Mucosa of rectum (tissue), 2 donors: ENCODE data around the gene BDKRB1.

Experiments used
- H3K27ac ChIP-seq, 2 donors: one replicate each; pipeline ENCODE4 v1.7.0; 2013; ENCODE audit warnings: inconsistent platforms in 2 of 2, low read depth in 2 of 2, low read length in 2 of 2
- H3K27me3 ChIP-seq, 2 donors: one replicate each; pipeline ENCODE4 v1.7.0; 2013; ENCODE audit warnings: low read length in 2 of 2; ENCODE audit not compliant: control insufficient read depth in 2 of 2, insufficient read depth in 2 of 2
- H3K36me3 ChIP-seq, 2 donors: one replicate each; pipeline ENCODE4 v1.7.0; 2013; ENCODE audit warnings: low read length in 2 of 2; ENCODE audit not compliant: control insufficient read depth in 2 of 2, insufficient read depth in 2 of 2
- H3K4me1 ChIP-seq, 2 donors: one replicate each; pipeline ENCODE4 v1.7.0; 2013; ENCODE audit warnings: low read length in 2 of 2, mild to moderate bottlenecking in 1 of 2; ENCODE audit not compliant: control insufficient read depth in 2 of 2, insufficient read depth in 2 of 2
- H3K4me3 ChIP-seq, 2 donors: one replicate each; pipeline ENCODE4 v1.7.0; 2013; ENCODE audit warnings: low read length in 2 of 2
- H3K9ac ChIP-seq, 2 donors: one replicate each; pipeline ENCODE4 v1.7.0; 2013; ENCODE audit warnings: low read length in 2 of 2, low read depth in 1 of 2, mild to moderate bottlenecking in 1 of 2
- H3K9me3 ChIP-seq, 2 donors: one replicate each; pipeline ENCODE4 v1.7.0; 2013; ENCODE audit warnings: low read length in 2 of 2; ENCODE audit not compliant: control insufficient read depth in 2 of 2
- donor health status: healthy.
- donor health status: Normal muscosa, but diverticular disease.

The BDKRB1 gene

DNA sequence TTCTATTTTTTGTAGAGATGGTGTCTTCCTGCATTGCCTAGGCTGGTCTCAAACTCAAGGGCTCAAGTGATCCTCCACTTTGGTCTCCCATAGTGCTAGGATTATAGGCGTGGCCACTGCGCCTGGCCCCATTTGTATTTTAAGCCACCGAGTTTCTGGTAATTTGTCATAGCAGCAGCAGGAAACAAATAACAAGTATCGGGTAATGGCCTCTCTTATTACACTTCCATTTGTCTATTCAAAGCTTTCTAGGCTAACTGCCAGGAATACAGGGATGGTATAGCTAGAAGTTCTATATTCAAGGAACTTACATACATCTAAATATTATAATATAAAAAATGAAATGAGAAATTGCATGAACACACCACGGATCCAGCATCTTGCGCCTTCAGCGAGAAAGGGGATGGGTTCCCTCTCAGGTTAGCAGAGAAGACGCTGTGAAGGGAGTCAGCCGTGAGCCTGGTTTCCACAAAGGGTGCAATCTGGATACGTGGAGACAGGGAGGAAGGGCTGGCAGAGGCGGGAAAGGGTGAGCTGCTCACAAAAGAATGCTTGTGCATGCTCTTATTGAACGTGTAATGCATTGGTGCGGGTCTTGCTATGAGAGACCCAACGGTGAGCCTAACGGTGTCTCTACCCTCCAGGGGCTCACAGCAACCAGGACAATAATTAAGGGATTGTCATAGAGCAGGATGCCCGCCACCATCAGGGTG, 9.5 kb downstream of the BDKRB1 start:
- Histone ChIP-seq H3K9me3 (no peaks in the 10 kb centered on the region), H3K4me3 (no peak overlapping the region), H3K27me3 (no peaks in the 10 kb centered on the region), H3K36me3 (no peaks in the 10 kb centered on the region), H3K4me1 (peaks cover 11 to 12% of the 10 kb centered on the region in 2 donors), H3K27ac (no peak overlapping the region), H3K9ac (no peak overlapping the region)

DNA sequence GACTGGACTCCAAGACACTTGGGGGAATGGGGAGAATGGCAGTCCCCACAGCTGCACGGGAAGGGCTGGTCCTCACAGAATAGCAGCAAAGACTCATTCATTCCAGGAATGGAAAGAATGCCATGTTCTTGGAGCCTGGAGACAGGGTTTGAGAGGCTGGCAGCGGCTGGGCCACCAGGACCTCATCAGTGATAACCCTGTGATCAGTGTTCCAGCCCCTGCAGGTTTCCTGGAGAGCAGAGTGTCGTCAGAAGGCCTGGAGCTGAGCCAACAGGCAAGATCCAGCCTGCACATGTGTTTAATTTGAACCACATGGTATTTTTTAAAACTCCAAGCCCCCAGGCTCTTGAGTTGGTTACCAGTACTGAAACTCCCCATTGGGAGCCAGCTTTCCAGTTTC, 11.3 kb downstream of the BDKRB1 start:
- H3K27ac ChIP-seq = no peak overlapping the region

DNA sequence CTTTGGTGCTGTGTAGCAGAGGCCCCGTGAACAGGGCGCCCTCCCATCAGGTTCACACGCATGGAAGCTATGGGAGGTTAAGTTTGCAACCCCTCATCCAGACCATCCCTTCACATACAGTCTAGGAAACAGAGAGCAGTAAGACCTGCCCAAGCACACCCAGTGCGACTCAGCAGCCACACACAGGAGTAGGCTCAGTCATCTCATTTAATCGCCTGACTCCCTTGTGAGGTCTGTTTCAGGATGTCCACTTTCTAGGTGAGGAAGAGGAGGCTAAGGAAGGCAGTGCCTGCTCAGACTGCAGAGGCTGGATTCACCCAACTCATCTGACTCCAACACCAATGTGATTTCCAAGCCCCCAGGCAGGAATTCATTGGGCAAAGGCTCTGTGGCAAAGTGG, 11.9 kb downstream of the BDKRB1 start:
- Histone ChIP-seq H3K27me3 (no peaks in the 10 kb centered on the region), H3K9ac (no peak overlapping the region), H3K4me1 (peaks cover 11 to 12% of the 10 kb centered on the region in 2 donors), H3K9me3 (no peaks in the 10 kb centered on the region), H3K27ac (no peak overlapping the region), H3K36me3 (no peaks in the 10 kb centered on the region), H3K4me3 (no peak overlapping the region)

More for the DNA sequence above, 11.3 kb downstream of the BDKRB1 start:
- no peak overlapping the region for H3K4me3 ChIP-seq
- H3K4me1 ChIP-seq = peaks cover 11 to 12% of the 10 kb centered on the region in 2 donors
- H3K9ac ChIP-seq = no peak overlapping the region
- H3K9me3 ChIP-seq = no peaks in the 10 kb centered on the region
- no peaks in the 10 kb centered on the region for H3K27me3 ChIP-seq
- H3K36me3 ChIP-seq = no peaks in the 10 kb centered on the region

DNA sequence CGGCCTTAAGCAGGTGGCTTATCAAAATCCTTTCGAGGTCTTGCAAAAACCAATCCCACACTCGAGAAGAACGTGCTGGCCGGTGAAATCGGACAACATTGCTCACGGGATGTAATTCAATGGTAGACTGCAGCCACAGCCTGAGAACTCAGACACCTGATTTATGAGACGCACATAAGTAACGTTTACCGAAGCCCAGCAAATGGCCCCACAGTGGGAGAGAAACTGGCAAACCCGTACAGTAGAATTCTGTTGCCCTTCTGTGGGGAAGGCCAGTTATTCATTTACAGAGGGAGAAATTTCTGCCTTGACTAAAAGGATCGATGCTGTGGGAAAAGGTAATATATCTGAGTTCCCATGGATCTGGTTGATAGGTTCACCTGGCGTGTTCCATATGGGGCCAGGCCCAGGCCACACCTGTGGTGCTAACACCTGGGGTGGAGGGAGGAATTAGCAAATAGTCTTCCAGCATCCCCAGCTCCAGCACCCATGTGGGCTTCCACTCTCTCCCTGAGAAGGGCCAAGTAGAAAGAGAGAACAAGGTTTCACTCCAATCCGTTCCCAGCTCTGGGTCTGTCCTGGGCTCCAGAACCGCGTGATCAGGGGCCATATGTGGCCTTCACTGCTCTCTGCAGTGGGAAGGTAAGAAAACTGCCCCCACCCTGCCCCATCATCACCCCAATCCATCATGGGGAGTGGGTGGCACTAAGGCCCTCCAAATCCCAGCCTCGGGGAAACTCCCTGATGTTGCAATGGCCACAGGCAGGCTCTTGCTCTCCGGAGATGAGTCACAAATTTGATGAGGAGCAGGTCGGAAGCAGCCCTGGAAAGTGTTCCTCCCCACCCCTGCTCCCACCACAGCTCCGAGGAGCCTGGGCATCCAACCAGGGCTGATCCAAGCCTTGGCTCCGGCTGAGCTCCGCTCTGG, 12.7 kb downstream of the BDKRB1 start:
- Histone ChIP-seq H3K4me3 (no peak overlapping the region), H3K9me3 (no peaks in the 10 kb centered on the region), H3K9ac (no peak overlapping the region), H3K36me3 (no peaks in the 10 kb centered on the region), H3K4me1 (peaks cover 7 to 11% of the 10 kb centered on the region in 2 donors), H3K27me3 (no peaks in the 10 kb centered on the region), H3K27ac (no peak overlapping the region)

DNA sequence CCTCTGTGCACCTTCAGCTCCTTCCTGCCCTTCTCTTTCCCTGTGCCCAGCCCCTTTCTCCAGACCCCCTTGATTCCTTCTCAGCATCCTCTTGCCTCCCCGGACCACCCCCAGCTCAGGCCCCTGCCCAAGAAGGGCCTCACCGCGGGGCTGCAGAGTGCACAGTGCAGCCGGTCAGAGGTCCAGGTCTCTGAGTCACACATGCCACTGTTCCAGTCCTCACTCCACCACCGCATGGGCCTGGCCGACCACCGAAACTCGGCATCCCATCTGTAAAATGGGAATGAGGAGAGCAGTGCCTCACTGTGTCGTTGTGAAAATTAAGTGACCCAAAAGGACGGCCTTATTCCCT, 13.3 kb downstream of the BDKRB1 start:
- Histone ChIP-seq H3K4me3 (no peak overlapping the region), H3K9ac (no peak overlapping the region), H3K36me3 (no peaks in the 10 kb centered on the region), H3K9me3 (no peaks in the 10 kb centered on the region), H3K4me1 (peaks cover 4 to 11% of the 10 kb centered on the region in 2 donors), H3K27ac (no peak overlapping the region), H3K27me3 (no peaks in the 10 kb centered on the region)

DNA sequence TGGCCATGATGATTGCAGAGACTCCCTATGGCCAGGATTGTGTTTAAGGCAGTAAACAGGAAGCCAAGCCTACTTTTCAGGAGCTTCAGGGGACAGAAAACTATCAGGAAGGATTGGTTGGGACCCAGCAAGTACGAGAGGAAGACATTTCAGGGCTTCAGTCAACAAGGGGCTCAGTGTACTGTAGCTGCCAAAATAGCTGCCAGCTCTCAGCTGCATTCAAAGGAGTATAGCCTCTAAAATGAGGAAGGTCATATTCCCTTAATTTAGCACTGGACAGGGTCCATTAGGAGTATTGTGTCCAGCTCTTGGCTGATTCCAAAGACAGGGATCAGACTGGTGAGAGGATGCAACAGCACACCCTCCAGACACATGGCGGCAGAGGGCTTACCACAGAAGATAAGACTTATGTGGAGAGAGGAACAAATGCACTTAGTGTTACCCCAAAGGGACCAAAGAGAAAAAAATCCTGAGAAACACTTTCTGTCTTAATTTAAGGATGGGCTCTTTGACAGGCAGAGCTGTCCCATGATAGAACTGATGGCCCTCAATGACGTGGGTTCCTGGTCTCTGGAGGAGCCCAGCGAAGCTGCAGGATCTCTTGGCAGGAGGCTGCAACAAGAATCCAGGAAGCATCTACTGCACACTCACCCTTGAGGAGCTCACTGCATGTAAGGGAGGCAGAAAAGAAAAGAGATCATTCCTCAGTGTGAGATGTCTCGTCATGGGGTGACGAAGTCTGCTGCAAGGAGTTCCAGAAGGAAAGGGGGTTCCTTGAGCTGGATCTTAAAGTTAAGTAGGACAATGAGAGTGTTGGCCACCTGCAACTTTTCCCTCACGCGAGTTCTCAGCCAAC, 14.8 kb downstream of the BDKRB1 start:
- Histone ChIP-seq H3K4me1 (peaks cover 2 to 11% of the 10 kb centered on the region in 2 donors), H3K4me3 (no peak overlapping the region), H3K36me3 (no peaks in the 10 kb centered on the region), H3K27ac (peak overlapping the region; percentile 13 to 14), H3K9me3 (no peaks in the 10 kb centered on the region), H3K27me3 (no peaks in the 10 kb centered on the region), H3K9ac (no peak overlapping the region)

DNA sequence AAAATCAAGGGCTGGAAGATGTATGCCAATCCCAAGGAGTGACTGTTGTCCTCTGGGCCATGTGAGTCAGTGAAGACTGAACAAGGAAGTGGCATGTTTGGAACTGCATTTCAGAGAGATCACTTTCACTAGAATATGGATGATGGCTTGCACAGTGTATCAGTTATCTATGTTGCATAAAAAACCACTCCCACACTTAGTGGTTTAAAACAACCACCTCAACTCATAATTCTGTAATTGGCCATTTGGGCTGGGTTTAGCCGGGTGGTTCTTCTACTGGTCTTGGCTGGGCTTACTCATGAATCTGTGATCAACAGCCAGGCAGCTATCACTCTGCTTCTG, 15.4 kb downstream of the BDKRB1 start:
- peak overlapping the region; percentile 13 to 14 for H3K27ac ChIP-seq
- no peaks in the 10 kb centered on the region for H3K27me3 ChIP-seq
- no peaks in the 10 kb centered on the region for H3K36me3 ChIP-seq
- H3K4me1 ChIP-seq = peaks cover 2 to 11% of the 10 kb centered on the region in 2 donors
- H3K4me3 ChIP-seq = no peak overlapping the region
- no peaks in the 10 kb centered on the region for H3K9me3 ChIP-seq
- H3K9ac ChIP-seq = no peak overlapping the region

DNA sequence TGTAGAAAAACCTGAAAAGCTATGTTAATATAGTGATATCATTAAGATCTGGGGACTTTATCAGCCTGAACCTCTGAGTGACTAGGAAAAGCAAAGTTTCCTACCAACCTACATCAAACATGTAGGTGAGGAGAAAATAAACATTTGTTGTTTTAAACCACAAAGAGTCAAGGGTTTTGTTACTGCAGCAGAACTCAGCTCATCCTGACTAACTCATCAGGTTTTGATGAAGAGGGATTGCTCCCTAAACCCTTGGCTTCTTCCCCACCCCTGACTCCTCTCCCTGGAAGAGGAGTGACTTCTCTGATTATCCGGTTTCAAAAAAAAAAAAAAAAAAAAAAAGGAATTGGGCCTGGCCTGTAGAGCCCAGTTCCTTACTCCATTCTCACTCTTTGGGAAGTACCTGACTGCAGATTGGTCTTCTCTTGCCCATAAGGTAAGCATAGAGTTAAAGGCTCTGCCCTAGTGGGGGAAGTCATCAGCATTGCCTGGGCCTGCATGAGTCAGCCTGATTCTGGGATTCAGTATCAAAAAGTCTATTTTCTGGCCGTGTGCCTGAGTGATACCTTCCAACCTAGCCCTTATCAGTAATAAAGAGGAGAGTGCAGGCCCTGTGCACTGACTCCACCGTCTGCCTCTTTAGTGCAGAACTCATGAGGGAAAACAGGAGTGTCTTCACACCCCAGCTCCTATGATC, 16.9 kb downstream of the BDKRB1 start:
- Histone ChIP-seq H3K27ac (no peak overlapping the region), H3K4me1 (peaks cover 2 to 6% of the 10 kb centered on the region in 2 donors), H3K4me3 (no peak overlapping the region), H3K9me3 (peaks cover 3 to 5% of the 10 kb centered on the region in 2 donors), H3K36me3 (no peaks in the 10 kb centered on the region), H3K27me3 (no peaks in the 10 kb centered on the region), H3K9ac (no peak overlapping the region)

DNA sequence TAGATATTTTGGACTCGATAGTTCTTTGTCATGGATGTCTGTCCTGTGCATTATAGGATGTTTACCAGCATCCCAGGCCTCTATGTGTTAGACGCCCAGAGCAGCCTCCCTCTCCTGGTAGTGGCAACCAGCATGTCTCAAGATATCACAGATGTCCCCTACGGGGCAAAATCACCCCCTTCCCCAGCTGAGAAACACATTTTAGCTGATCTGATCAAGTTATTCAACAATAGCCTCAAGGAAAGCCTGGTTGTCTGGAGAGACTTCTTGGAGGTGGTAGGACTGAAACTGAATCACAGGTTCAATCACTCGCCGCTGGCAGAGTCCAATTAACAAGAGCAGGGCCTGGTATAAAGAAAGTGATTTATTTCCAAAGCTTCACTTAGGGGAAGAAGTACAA, 17.6 kb downstream of the BDKRB1 start:
- Histone ChIP-seq H3K27ac (no peak overlapping the region), H3K9me3 (peaks cover 3 to 7% of the 10 kb centered on the region in 2 donors), H3K4me3 (no peak overlapping the region), H3K4me1 (peaks cover 1 to 2% of the 10 kb centered on the region in 2 donors), H3K36me3 (no peaks in the 10 kb centered on the region), H3K9ac (no peak overlapping the region), H3K27me3 (no peaks in the 10 kb centered on the region)
